Activated naive CD8-positive, alpha-beta T cell treated with anti-CD3 and anti-CD28 coated beads, Interleukin-2, amount 50 U/mL, for 24 hours (primary cell): Measurements from ENCODE around the gene DPYSL5.
"Not testable (repeated sequence)": the region's sequence is repeated elsewhere in the genome, so short reads cannot be mapped to it uniquely, and the experiment has no call there.

Experiments used
- ATAC-seq: fragments of 150-1000 bp; cut with Tn5 transposase; one replicate; pipeline ENCODE4 v1.10.0; 2021
- DNase-seq: peaks from one replicate; pipeline ENCODE4 v3.0.0; 2021
- H3K27ac Mint-ChIP-seq: one replicate; pipeline ENCODE4 v1.8.0; 2021; ENCODE audit warnings: mild to moderate bottlenecking, mixed read lengths
- H3K27me3 Mint-ChIP-seq: one replicate; pipeline ENCODE4 v1.8.0; 2021; ENCODE audit warnings: mixed read lengths
- H3K36me3 Mint-ChIP-seq: one replicate; pipeline ENCODE4 v1.8.0; 2021; ENCODE audit warnings: low read depth, mixed read lengths
- H3K4me1 Mint-ChIP-seq: one replicate; pipeline ENCODE4 v1.8.0; 2021; ENCODE audit warnings: mixed read lengths
- H3K4me3 Mint-ChIP-seq: one replicate; pipeline ENCODE4 v1.8.0; 2021; ENCODE audit warnings: mild to moderate bottlenecking, moderate library complexity, mixed read lengths
- H3K9me3 Mint-ChIP-seq: one replicate; pipeline ENCODE4 v1.8.0; 2021; ENCODE audit warnings: mixed read lengths

DPYSL5 gene

DNA sequence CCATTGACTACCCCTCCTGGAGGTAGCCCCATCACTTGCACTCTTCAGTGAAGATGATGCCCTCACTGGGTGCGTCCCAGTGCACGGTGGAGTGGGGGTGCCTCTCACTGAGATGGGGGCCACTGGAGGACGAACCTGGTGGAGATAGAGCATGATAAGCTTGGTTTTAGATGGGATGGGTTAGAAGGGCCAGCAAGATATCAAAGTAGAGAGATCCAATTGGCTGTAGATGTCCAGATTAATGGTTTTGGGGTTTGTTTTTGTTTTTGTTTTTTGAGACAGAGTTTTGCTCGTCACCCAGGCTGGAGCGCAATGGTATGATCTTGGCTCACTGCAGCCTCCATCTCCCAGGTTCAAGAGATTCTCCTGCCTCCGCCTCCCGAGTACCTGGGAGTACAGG, 28.3 kb downstream of the DPYSL5 start:
- H3K4me3 Mint-ChIP-seq = no peak overlapping the region
- no peak overlapping the region for H3K27ac Mint-ChIP-seq
- no peak for ATAC-seq
- no peaks in the 10 kb centered on the region for H3K4me1 Mint-ChIP-seq
- no peaks in the 10 kb centered on the region for H3K36me3 Mint-ChIP-seq
- no peak for DNase-seq
- H3K9me3 Mint-ChIP-seq = no peaks in the 10 kb centered on the region
- peaks cover 19% of the 10 kb centered on the region for H3K27me3 Mint-ChIP-seq

DNA sequence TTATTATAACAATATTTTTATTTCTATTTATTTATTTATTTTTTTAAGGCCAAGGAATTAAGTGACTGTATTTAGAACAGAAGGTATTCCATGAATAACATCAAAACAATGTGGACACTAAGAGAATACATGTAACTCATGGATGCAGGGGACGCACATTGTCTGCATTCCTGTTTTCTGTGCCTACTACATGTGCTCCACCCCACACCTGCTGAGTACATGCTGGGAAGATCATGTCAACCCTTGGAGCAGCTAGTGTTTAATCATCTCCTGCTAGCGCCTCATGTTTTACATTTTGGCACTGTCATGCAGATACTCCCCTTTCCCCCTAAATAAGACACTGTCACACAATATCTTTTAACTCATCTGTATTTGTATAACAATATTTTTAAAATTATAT, 29.3 kb downstream of the DPYSL5 start:
- DNase-seq (no peak), ATAC-seq (no peak)
- Mint-ChIP-seq H3K4me3 (no peak overlapping the region), H3K27me3 (peaks cover 19% of the 10 kb centered on the region), H3K4me1 (no peaks in the 10 kb centered on the region), H3K36me3 (no peaks in the 10 kb centered on the region), H3K9me3 (no peaks in the 10 kb centered on the region), H3K27ac (no peak overlapping the region)

DNA sequence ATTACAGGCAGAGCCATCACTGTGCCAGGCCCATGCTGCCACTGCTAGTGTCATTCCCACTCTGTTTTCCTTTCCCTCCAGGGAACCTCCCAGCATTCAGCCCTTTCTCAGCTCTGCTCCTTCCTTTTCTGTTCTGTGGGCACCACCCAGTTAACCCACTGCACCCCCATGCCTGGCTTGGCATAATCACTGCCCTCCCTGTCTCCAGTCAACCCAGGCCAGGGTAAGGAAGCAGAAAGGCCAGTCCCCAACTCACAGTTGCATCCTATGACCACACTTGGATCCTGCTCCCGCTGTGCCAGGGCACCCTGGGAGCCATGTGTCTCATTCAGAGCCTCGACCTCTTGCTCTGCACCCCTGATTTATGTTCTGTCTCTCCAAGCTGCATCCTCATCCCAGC, 32.2 kb downstream of the DPYSL5 start:
- no peaks in the 10 kb centered on the region for H3K36me3 Mint-ChIP-seq
- no peak overlapping the region for H3K27ac Mint-ChIP-seq
- H3K4me3 Mint-ChIP-seq = no peak overlapping the region
- H3K27me3 Mint-ChIP-seq = peaks cover 15% of the 10 kb centered on the region
- no peak for DNase-seq
- H3K9me3 Mint-ChIP-seq = no peaks in the 10 kb centered on the region
- ATAC-seq = no peak
- H3K4me1 Mint-ChIP-seq = no peaks in the 10 kb centered on the region

DNA sequence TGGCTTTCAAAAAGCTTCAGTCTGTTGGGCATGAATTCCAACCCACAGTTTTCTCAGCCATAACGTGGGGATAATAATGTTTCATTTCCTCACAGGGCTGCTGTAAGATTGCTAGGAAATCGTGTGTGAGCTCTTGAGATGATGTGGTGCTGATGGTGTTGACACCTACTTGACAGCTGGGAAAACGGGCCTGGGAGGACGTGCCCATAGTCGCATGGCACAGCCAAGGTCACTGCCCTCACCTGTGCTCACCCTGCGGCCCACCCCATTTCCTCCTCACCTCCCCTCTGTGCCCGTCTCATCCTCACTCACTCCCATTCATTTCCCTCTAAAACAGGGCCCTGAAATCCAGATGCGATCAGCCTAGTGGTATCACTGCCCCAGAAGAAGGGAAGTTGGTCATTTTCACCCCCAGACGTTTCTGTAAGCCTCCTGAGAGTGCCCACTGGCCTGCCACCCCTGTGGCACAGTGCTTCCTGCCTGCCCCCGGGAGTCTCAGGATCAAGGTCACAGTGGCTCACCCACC, 33.0 kb downstream of the DPYSL5 start:
- Mint-ChIP-seq H3K36me3 (no peaks in the 10 kb centered on the region), H3K27me3 (peaks cover 15% of the 10 kb centered on the region), H3K4me1 (peaks cover under 1% of the 10 kb centered on the region), H3K27ac (no peak overlapping the region), H3K4me3 (no peak overlapping the region), H3K9me3 (no peaks in the 10 kb centered on the region)
- no peak for ATAC-seq
- no peak for DNase-seq

DNA sequence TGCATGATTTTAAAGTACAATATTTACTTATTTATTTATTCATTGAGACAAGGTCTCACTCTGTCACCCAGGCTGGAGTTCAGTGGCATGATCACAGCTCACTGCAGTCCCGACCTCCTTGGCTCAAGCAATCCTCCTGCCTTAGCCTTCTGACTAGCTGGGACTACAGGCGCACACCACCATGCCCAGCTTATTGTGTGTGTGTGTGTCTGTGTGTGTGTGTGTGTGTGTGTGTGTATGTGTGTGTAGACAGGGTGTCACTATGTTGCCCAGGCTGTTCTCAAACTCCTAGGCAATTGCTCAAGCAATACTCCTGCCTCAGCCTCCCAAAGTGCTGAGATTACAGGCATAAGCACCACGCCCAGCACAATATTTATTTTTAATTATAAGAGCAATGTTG, 34.3 kb downstream of the DPYSL5 start:
- H3K9me3 Mint-ChIP-seq, DNase-seq, H3K27ac Mint-ChIP-seq, H3K4me3 Mint-ChIP-seq, H3K4me1 Mint-ChIP-seq, H3K36me3 Mint-ChIP-seq, ATAC-seq: not testable (repeated sequence)
- peaks cover 14% of the 10 kb centered on the region for H3K27me3 Mint-ChIP-seq

DNA sequence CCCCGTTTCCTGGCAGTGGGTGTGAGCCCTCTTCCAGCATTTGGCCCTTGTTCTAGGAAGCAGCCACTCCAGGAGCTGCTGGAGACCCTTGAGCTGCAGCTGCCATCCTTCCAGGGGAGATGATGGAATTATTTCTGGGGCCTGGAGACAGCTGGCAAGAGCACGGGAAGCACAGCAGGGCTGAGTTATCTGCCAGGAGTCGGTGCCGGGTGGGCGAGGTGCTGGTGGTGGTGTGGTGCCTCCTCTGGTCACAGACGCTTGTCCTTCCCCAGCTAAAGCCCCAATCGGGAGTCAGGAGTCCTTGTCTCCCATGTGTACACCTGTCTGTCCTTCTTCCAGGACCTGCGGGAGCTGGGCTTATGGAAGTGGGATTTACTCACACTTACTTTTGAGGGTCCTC, 36.0 kb downstream of the DPYSL5 start:
- Mint-ChIP-seq H3K4me3 (no peak overlapping the region), H3K4me1 (peaks cover 6% of the 10 kb centered on the region), H3K36me3 (no peaks in the 10 kb centered on the region), H3K9me3 (no peaks in the 10 kb centered on the region), H3K27ac (no peak overlapping the region), H3K27me3 (peaks cover 17% of the 10 kb centered on the region)
- no peak for DNase-seq
- ATAC-seq = no peak

GRCh38 chr2:26884486-26884885, 36.6 kb downstream of the DPYSL5 start:
- Mint-ChIP-seq H3K9me3 (no peaks in the 10 kb centered on the region), H3K27me3 (peaks cover 16% of the 10 kb centered on the region), H3K27ac (no peak overlapping the region), H3K36me3 (no peaks in the 10 kb centered on the region), H3K4me3 (no peak overlapping the region), H3K4me1 (peaks cover 6% of the 10 kb centered on the region)
- ATAC-seq (no peak), DNase-seq (no peak)

DNA sequence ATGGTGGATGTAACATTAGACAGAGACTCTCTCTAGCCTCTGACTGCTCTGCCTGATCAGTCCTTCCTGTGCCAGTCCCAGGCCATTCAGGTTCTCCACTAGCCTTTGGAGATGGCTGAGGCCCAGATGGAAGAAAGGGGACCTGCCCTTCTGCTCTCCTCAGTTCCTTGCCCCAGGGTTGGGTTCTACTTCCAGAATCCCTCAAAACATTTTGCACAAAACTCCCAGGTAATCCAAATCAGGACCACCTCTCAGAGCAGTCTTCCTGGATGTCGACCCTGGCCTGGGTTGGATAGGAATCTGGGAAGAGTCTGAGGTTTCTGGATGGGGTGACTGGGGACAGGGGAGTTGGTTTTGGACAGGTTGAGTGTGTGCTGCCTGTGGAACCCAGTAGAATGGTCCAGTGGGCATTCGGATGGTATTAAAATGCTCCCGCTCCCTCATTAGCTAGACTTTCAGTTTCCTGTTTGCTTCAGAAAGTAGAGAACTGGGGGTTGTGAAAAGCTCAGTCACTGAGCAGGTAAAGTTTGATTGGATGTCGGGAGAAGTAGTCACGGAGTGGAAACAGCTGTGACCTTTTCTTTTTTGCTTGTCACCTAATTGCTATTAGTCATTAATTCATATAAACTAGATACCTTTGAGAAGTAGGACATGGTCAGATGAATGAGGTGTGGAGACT, 37.9 kb downstream of the DPYSL5 start:
- no peaks in the 10 kb centered on the region for H3K9me3 Mint-ChIP-seq
- H3K27ac Mint-ChIP-seq = no peak overlapping the region
- peaks cover 7% of the 10 kb centered on the region for H3K27me3 Mint-ChIP-seq
- H3K36me3 Mint-ChIP-seq = no peaks in the 10 kb centered on the region
- DNase-seq (no peak), ATAC-seq (no peak)
- peaks cover 6% of the 10 kb centered on the region for H3K4me1 Mint-ChIP-seq
- no peak overlapping the region for H3K4me3 Mint-ChIP-seq

DNA sequence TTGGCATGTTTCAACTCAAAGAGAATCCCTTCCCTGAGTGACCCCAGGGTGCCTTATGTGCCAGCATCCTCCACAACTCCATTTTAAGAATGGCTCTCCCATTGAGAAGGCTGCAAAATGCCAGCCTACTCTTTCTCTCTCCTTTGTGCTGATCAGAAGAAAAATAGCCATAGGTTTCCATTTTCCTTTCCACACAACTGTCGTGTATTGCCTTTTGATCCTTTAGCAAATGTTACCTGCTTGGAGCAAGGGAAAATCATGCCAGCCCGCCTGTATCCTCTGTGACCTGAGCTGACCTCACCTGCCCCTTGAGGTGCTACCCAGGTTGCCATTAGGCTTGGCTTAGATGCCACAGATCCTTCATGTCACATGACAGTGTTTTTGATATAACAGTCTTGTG, 38.8 kb downstream of the DPYSL5 start:
- no peak overlapping the region for H3K4me3 Mint-ChIP-seq
- H3K9me3 Mint-ChIP-seq = no peaks in the 10 kb centered on the region
- no peaks in the 10 kb centered on the region for H3K36me3 Mint-ChIP-seq
- peaks cover 6% of the 10 kb centered on the region for H3K4me1 Mint-ChIP-seq
- DNase-seq = no peak
- peaks cover 7% of the 10 kb centered on the region for H3K27me3 Mint-ChIP-seq
- H3K27ac Mint-ChIP-seq = no peak overlapping the region
- no peak for ATAC-seq

DNA sequence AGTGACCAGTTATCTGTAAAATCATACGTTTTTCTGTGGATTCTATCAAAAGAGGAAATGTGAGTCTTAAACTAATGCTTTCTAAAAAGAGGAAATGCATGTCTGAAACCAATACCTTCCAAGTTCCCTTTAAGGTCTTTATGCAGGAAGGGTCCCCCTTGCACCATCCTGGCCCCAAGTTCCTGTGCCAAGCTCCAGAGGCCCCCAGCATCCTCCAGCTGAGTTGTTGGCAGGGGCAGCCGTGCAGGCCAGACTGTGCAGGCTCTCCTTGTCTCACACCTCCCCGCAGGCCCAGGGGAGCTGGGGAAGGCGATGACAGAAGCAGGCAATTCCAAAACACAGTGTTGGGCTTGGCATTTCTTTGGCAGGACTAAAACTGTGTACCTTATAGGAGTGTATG, 39.2 kb downstream of the DPYSL5 start:
- ATAC-seq (no peak), DNase-seq (no peak)
- Mint-ChIP-seq H3K9me3 (no peaks in the 10 kb centered on the region), H3K4me1 (peaks cover 6% of the 10 kb centered on the region), H3K4me3 (no peak overlapping the region), H3K36me3 (no peaks in the 10 kb centered on the region), H3K27ac (no peak overlapping the region), H3K27me3 (peaks cover 7% of the 10 kb centered on the region)

DNA sequence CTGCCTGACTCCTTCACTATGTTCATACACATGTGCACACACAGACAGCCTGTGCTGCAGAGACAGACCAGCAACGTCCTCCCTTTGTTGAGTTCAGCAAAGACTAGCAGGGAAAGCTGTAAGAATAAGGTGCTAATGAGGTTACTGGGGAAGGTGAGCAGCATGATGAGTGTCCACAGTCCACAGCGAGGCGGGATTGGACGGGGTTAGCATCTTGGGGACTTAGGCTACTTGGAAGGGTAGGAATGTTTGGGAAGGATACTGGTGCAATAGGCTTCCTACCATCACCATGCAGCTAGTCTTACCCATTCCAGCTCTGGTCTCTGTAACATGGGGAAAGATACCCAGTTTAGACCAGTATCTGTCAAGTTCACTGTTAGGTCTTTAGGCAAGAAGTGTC, 41.9 kb downstream of the DPYSL5 start:
- ATAC-seq (no peak), DNase-seq (no peak)
- Mint-ChIP-seq H3K9me3 (no peaks in the 10 kb centered on the region), H3K4me1 (peaks cover 6% of the 10 kb centered on the region), H3K4me3 (no peak overlapping the region), H3K27ac (no peak overlapping the region), H3K36me3 (no peaks in the 10 kb centered on the region), H3K27me3 (peaks cover 4% of the 10 kb centered on the region)

GRCh38 chr2:26890341-26891000, 42.5 kb downstream of the DPYSL5 start:
- Mint-ChIP-seq H3K9me3 (no peaks in the 10 kb centered on the region), H3K27me3 (peaks cover 5% of the 10 kb centered on the region), H3K4me1 (peaks cover 6% of the 10 kb centered on the region), H3K4me3 (no peak overlapping the region), H3K36me3 (no peaks in the 10 kb centered on the region), H3K27ac (no peak overlapping the region)
- ATAC-seq = no peak
- no peak for DNase-seq

GRCh38 chr2:26892133-26892532, 44.2 kb downstream of the DPYSL5 start:
- no peak overlapping the region for H3K4me3 Mint-ChIP-seq
- no peak for DNase-seq
- H3K9me3 Mint-ChIP-seq = no peaks in the 10 kb centered on the region
- H3K27me3 Mint-ChIP-seq = peaks cover 11% of the 10 kb centered on the region
- H3K4me1 Mint-ChIP-seq = no peaks in the 10 kb centered on the region
- no peak for ATAC-seq
- no peak overlapping the region for H3K27ac Mint-ChIP-seq
- H3K36me3 Mint-ChIP-seq = no peaks in the 10 kb centered on the region

DNA sequence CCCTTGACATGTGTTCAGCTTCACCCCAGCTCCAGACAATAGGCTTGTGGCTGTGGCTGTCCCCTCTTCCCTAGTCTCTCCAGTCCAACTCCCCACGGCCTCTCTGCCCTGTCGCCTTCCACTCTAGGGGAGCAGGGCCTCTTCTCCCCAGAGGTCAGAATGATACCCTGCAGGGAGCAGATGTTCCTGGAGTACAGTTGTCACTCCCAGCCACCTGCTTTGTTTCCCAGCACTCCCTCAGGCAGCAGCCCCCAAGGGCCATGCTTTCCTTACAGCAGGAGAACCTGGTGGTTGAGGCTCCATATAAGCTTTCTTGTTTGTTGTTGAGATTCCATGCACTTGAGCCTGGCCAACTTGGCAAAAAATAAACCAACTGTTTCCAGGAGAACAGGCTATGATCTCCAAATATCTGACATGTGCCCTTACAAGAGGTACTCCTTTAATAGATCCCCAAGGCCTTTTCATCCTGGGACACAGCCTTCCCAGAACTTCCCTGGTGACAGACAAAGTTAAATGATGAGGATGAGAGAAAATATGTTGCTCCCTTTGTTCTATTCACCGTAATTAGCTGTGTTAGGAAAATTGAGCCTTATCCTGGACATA, 45.1 kb downstream of the DPYSL5 start:
- H3K4me1 Mint-ChIP-seq = no peaks in the 10 kb centered on the region
- ATAC-seq = no peak
- no peak overlapping the region for H3K27ac Mint-ChIP-seq
- H3K4me3 Mint-ChIP-seq = no peak overlapping the region
- no peaks in the 10 kb centered on the region for H3K36me3 Mint-ChIP-seq
- peaks cover 11% of the 10 kb centered on the region for H3K27me3 Mint-ChIP-seq
- no peak for DNase-seq
- no peaks in the 10 kb centered on the region for H3K9me3 Mint-ChIP-seq

GRCh38 chr2:26894136-26894535, 46.2 kb downstream of the DPYSL5 start:
- no peak for DNase-seq
- Mint-ChIP-seq H3K4me1 (no peaks in the 10 kb centered on the region), H3K27ac (no peak overlapping the region), H3K27me3 (peaks cover 8% of the 10 kb centered on the region), H3K36me3 (no peaks in the 10 kb centered on the region), H3K9me3 (no peaks in the 10 kb centered on the region), H3K4me3 (no peak overlapping the region)
- ATAC-seq = no peak
